ENCODE results near the gene EVA1A.
"Not testable (repeated sequence)": the region's sequence is repeated elsewhere in the genome, so short reads cannot be mapped to it uniquely, and the experiment has no call there.

The EVA1A gene

DNA sequence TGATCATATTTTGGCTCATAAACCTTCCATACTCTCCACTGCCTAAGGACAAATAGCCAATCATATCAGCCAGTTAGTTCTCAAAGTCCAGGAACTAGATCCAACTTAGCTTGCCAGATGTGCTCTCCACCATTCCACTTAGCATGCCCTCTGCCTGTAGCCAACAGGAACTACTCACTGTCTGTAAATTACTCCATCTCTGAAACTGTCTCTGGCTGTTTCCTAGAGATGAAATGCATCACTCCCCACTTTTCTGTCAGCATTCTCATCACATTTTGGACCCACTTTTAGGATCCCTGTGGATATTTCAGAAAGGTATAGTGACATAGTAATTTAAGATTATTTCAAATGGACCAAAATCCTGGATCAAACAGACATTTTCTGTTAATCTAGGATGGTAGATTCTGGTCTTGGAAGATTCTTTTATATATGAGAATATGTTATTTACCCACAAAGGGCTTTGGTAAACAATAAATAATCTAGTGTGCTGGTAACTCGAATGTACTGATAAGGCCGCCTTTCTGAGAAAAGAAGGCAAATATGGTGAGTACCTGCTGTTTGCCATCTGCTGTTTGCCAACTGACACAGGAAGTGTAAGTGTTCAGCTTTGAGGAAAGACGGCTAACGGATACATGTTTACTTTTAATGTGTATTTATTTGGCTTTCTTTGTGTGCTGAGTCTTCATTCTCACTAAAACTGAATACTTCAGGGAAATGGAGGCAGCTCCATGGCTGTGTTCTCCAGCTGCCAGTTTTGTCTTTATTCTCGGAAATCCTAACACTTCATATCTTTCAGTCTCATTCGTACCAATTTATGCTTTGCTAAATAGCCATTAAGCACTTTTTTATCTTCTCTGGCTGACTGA is 79.5 kb downstream of the EVA1A start:
- DNase-seq: peak in 1 of 2 experiments; percentile 31

DNA sequence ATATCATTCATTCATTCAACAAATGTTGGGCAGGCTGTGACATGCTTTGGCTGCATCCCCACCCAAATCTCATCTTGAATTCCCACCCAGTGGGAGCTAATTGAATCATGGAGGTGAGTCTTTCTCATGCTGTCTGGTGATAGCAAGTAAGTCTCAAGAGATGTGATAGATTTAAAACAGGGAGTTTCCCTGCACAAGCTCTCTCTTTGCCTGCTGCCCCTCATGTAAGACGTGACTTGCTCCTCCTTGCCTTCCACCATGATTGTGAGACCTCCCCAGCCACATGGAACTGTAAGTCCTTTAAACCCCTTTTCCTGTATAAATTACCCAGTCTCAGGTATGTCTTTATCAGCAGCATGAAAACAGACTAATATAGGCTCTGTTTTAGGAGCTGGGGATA is 83.0 kb downstream of the EVA1A start:
- DNase-seq: not testable (repeated sequence)

DNA sequence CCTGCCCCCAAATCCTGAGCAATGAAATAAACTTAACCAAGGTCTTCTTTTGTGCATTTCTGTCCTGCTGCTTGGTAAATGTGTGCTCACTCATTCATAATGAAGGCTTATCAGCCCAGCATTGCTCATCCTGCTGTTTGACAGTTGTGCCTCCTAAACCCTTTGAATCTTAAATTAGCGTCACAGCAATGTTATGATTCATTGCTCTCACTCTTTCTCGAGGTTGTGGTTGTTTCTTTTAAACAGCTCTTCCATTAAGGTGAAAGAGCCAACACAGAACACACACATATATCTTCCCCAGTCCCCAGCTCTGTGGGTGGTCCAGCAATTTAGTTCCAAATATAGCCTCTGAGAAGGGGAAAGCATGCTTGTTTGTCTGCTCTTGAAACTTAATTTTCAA is 84.0 kb downstream of the EVA1A start:
- DNase-seq: no peak

DNA sequence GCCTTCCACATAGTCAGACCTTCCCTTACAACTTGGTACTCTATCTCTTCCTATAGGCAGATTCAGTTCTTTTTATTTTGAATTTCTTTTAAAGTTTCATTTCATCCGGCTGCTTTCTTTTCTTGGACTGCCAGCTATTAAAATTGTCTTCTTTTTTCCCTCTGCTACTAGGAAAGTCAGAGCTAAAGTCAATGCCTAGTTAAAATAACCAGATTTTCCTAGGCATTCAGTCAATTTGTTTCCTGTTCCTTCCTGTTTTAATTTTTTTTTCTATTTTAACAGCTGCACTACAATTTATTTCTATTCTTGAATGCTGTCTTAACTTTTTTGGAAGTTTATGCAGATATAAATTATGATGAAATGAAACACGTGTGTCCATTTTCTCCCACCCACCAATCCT is 84.8 kb downstream of the EVA1A start:
- no peak for DNase-seq

DNA sequence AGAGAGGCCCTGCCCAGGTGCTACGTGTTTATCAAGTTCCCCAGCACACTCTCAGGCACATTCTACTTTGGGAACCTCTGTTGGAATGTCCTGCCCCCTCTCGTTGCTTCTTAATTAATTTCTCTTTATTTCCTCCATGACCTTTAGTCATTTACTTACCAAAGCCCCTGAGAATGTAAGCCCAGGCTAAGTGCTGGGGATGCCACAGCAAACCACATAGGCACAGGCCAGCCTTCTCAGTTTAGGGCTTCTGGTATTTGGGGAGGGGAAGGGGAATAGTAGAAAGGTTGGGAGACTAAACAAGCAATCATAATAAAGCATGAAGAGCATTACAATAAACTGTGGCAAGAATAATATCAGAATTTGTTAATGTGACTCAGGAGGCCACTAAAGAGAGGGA is 85.7 kb downstream of the EVA1A start:
- DNase-seq: no peak

DNA sequence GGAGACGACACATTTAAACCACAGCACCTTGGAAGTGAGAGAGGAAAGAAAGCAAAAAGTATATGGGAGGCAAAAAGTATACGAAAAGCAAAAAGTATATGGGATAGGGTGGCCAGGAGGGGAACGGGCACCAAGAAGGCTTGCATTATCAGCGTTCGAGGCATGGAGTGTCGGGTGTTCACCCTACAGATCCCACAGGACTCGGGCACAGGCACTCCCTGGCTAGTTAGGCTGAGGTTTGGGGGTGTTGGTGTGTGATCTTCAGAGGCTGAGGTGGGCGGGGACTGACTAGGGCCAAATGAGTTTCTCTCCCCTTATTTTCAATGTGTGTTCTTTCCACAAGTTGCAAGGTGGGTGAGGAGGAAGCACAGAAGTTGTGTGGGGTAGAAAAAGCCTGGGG is 86.6 kb downstream of the EVA1A start:
- DNase-seq: no peak

DNA sequence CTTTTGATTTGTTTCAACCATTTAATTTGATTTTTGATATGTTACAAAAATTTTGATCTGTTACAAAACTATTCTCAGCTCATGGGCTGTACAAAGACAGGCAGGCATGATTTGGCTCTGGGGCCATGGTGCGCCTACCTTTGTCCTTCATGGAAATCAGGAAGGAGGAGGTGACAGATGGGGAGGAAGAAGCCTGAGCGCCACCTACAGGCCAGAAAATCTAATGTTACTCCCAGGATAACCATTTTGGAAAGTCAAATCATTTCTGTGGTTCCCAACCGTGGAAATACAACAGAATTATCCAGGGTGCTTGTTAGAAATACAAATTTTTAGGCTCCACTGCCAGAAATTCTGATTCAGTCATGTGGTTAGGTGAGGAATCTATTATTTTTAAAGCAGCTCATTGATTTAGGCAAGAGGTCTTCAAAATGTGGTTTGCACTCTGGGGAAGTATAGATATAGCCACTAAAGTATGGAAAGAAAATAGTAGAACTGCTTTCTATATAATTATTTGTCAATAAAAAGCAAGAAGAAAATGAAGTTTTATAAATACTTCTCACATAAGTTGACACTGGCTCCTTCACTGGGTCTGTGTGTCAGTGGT is 93.9 kb downstream of the EVA1A start:
- DNase-seq: peak in 1 of 2 experiments; percentile 15

DNA sequence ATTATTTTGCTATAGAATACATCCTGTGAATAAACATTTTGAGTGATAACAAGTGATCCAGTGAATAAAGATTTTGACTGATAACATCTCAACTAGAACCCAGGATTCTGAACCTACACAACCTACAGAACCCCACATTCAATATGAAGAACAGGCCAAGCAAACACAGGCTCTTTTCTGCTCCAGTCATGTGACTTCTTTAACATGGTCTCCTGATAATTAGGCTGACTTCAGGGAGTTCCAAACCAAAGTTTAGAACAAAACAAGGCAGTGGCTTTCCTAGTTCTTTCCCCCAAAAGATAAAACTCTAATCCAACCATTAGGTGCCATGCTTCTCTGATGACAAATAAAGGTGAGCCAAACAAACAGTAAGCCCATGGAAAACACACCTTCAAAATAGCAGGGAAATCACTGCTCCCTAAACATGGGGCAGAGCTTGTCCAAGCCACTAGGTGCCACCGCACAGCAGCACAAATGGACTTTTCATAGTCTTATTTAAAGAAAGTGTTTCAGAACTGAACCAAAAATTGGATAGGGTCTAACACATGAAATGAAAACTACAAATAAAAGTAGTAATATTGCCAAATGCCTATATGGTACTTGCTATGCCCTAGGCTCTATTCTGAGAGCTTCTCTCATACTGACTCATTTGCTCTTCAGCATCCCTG is 95.3 kb downstream of the EVA1A start:
- DNase-seq: peak in 1 of 2 experiments; percentile 25

DNA sequence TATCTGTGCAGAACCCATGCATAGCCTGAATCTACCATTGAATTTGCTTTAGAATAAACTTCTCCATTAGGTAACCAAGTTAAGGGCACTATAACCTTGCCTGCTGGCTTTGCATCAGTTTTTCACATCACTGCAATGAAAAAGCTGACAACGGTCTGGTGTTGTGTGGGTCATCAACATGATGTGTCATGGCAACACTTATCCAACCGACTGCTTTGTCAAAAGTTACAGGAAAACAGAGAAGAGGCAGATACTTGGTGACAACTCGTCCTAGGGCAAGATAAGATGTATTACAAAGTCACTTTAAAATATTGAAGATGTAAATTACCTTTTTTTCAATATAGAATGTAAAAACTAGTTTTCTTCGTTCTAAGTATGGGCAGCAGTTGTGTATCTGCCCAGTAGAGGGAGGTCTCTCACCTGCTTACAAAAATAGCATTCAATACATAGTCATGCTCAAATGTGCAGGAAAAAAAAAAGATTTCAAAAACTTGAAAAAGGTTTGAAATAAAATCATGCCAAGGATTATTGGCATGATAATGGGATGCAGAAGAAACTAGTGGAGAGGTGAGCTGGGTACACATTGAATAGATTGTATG is 96.3 kb downstream of the EVA1A start:
- DNase-seq: peak in 1 of 2 experiments; percentile 25

DNA sequence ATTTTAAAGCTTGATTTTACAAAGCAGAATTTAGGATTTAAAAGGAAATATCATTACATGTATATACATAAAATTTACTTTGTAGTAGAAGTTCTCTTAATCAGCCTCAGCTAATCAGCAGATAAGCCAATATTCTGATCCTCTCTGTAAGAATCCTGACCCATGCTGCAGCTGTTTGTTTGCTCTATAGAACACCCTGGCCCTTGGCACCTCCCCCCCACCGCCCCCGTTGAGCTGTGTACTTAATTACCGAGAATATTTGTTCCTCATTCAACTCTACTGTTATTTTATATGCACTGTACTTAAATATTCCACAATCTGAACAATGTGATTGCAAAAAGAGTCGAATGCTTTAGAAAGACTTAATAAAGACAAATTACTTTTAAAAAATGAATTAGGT is 98.0 kb downstream of the EVA1A start:
- DNase-seq: no peak

DNA sequence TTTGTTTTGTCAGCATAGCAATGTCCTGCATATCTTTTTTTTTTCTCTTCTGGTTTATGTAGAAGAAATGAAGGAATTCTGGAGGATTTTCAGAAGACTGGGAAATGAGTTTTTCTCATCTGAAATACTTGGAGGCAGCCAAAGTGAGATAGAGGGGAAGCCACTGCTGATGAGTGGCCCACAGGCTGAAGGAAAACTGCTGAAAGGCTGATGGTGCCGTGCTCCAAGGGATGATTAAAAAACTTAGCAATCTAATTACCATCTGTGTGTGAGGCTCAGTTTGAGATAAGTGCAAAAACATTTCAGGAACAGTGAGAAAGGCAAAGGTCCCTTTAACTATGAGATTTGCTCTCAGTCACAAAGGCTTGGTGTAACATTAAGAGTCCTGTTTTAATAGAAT is 98.5 kb downstream of the EVA1A start:
- DNase-seq: no peak

DNA sequence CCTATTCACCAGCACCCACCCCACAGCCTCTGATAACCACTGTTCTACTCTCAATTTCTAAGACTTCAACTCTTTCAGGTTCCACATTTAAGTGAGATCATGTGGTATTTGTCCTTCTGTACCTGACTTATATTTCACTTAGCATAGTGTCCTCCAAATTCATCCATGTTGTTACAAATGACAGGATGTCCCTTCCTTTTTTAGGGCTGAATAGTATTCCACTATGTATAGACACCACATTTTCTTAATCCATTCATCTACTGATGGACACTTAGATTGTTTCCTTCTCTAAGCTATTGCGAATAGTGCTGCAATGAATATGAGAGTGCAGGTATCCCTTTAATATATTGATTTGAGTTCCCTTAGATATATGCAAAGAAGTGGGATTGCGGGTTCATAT is 100.1 kb downstream of the EVA1A start:
- no peak for DNase-seq

DNA sequence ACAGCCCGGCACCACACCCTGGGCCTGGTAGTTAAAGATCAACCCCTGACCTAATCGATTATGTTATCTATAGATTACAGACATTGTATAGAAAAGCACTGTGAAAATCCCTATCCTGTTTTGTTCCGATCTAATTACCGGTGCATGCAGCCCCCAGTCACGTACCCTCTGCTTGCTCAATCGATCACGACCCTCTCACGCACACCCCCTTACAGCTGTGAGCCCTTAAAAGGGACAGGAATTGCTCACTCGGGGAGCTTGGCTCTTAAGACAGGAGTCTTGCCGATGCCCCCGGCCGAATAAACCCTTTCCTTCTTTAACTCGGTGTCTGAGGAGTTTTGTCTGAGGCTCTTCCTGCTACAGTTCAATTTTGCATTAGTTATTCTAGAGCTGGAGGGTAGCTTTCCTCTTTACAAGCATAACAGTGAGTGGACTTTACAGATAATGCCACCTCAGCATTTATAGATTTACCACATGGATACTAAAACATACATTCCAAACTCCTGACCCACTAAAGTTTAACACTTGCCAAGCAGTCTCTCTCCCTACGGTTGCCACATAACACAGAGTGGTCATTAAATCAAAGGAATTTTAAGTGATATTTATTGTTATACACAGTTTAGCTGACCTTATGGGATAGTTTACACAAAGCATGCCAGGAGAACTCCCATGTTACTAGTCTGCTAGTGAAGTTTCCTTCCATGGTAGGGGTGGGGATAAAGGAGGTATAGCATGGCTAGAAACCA is 101.0 kb downstream of the EVA1A start:
- no peak for DNase-seq

DNA sequence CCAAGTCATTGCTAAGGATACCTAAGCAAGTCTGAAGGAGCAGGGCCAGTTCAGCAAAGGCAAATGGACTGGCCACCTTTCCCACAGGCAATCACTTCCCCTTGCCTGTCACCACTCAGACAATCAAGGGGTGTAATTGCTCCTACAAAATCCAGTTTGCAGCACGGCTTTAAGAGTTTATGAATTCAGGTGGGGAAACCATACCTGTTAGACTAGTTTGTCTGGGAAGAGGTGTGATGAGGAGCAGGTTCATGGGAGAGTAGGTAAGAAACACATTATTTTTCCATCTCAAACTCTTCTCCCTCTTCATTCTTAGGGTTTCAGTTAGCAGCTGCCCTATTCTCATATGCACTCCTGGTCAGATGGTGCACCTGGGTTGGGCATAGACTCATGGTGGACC is 102.5 kb downstream of the EVA1A start:
- DNase-seq: no peak

DNA sequence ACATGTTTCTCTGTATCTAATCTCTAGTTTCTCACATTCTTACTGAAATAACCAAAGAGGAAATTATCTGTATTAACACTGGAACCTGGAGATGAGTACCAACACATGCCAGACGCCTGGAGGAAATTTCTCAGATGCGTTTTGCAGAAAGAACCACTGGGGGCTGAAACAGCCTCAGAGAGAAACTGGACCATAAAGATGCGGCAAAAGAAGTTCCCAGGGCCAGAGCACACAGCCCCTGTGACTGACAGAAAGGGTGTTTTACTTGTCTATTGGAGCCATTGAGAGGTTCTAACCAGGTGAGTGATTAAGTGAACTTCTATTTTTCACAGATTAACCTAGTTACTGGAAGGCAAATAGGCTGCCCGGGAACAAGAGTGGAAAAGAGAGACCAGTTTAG is 103.9 kb downstream of the EVA1A start:
- no peak for DNase-seq

DNA sequence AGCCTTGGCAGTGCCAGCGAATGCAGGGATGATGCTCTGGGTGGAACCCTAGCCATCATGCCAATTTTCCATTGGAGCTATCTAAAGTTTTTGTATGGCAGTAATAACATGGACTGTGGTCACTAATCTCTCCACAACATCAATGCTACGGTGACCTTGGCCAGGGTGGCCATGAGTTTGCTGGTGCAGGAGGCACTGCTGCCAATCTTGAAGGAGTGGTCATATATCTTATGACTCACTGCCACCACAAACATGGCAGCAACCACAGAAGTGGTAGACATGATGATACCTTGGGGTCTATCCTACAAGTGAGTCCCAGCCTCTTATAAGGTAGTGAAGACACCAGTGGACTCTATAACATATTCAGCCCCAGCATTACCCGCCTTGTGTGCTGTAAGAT is 104.6 kb downstream of the EVA1A start:
- no peak for DNase-seq

DNA sequence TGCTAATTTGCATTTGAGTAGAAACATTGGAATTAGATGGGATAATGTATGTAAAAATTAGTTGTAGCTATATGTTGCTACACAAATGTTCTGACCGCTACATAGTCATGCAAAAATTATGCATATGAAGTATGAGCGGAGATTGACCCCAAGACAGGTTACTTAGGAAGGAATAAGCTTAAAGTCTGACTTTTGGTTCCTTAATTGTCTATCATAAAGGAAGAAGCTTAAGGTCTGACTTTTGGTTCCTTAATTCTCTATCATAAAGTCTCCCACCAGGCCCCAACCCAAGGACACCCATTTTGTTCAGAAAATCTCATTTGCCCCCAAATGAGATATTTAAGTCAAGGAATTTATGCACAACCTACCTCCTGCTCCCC is 106.5 kb downstream of the EVA1A start:
- DNase-seq: no peak

DNA sequence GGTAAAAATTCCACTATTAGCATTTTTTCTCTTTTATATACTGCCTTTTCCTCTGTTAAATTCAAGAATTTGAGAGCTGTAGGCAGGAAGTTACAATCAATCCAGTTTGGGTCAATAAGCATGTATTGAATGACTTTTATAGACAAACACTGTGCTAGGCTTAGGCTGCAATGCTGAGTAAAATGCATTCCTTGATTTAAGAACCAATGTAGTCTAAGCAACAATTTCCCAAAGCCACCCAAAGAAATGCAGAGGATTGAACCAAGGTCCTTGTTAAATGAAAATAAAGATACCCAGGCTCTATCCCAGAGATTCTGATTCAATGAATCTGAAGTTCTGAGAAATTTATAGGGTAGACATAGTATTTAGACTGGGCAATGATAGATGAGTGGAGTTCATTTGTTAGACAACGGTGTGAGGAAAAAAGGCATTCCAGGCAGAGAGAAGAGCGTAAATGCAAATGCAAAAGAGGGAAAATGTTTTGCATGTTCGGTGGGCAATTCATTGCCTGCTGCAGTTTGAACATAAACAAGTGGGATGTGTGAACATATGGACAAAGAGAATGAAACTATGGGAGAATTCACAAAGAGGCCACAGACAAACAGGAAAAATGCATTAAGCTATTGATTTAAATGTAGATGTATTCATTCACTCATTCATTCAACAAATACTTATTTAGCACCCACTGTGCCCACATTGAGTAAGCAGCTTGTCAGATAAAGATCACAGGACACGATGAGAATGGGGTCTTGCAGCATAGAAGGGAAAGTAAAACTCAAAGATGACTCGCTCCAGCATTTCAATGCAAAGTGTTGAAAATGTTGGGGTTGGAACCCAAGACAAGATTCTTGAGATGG is 107.1 kb downstream of the EVA1A start:
- no peak for DNase-seq

DNA sequence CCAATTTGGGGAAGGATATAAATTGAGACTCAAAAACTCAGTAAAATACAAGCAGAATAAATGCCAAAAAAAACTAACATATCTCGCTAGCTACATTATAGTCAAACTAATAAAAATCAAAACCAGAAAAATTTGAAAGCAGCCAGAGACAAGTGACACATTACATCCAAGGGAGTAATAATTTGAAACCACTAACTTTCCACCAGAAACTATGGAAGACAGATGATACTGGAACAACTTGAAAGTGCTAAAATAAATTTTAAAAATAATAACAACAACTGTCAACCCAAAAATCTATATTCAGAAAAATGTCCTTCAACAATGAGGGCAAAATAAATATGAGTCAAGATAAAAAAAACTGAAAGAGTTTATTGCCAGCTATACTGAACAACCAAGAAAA is 110.7 kb downstream of the EVA1A start:
- no peak for DNase-seq

DNA sequence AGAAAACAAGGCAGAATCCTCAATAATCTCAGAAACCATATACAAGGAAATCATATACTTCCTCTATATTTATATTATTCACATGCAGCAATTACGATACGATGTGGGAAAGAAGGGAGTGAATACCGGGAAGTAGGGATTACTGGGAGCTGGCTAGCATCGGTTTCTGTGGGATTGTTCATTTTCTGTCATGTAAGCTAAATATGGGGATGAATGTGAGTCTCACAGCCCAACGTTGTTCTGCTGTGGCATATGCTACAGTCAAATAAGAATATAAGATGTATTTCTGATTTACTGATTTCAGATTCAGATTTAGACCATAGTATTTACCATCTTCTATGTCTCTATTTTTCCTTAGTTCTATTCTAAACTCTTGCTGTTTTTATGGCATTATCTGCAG is 113.6 kb downstream of the EVA1A start:
- DNase-seq: no peak
